Limb (tissue), 2 donors: ENCODE measurements around the gene STX18.

Experiments
- DNase-seq, 2 donors: peaks; one replicate each; pipeline ENCODE4 v3.0.0-alpha.2; 2016; ENCODE audit errors: extremely low spot score in 2 of 2

STX18 gene

DNA sequence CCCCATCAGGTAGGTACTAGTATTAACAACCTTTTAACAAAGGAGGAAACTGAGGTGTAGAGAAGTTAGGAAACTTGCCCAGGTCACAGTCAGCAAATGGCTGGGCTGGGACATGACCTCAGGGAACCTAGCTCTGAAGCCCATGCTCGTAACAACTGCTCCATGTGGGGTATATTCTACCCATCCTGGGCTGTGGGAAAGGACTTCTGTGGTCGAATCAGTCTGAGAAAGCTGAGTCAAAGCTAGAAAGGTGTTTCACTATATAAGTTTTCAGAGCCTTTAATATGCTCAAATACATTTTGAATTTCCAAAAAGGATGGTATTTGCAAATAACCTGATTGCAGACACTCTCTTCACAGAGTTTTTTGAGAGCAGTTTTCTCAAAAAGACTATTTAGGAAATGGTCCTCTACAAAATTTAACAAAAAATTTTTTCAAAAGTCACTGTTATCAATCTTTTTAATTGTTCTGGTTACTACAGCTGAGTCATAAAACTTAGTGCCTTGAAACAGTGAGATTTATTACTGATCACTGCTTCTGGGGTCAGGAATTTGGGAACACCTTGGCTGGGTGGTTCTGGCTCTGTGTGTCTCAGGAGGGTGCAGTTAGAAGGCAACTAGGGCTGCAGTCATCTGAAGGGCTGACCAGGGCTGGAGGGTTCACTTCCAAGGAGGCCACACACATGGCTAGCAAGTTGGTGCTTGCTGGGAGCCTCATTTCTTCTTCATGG lies 101.4 kb downstream of the STX18 start:
- no peak for DNase-seq

DNA sequence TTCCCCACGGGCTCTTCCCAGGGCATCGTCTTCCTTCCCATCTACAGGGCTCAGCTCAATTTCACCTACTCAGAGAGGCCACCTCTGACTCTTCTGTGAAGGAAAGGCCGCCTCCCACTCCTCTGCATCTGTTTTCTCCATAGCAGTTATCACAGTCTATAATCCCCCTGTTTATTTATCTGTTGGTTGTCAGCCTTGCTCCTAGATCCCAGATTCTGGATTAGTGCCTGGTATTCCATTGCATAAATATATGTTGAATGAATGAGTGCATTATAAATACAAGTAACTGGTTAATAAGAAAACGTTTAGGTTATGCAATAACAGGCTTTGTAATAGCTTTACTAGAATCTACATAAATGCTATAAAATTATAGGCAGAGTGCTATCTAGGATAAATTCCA lies 102.1 kb downstream of the STX18 start:
- DNase-seq: no peak

DNA sequence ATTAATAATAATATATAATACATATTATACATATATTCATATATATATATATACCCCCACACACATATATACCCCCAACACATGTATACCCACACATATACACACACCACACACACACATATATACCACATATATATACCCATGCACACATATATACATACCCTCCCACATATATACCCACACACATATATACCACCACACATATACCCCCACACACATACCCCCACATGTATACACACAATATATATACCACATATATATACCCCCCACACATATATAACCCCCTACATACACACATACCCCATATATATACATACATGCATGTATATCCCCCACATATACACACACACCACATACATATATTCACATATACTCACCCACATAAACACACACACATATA lies 103.0 kb downstream of the STX18 start:
- no peak for DNase-seq

DNA sequence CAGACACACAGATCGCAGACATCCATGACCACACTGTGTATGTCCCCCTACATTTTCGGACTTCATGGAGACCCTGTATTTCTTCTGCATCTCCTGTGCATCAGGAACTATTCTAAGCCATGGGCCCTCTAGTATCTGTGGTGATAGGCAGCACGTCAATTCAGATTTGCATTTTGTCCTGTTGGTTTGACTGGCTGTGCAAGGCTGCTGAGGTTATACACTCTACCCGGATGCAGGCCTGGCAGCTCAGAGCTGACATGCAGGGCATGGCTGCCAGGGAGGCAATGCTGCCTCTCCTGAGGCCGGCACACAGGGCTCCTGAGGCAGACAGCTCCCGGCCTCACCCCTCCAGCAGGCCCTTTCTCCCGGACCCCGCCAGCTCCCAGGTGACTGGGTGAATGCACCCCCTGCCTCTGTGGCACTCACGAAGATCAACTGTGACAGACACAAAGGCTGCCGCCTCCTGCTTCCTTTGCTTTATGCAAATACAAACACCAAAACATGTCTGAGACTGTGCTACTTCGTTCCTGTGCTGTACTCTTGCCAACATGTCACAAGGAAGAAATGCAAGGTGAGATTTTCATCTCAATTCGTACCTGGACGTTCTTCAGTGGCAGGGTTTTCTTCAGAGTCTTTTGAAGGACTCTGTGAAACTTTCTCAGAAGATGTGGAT lies 103.9 kb downstream of the STX18 start:
- no peak for DNase-seq

DNA sequence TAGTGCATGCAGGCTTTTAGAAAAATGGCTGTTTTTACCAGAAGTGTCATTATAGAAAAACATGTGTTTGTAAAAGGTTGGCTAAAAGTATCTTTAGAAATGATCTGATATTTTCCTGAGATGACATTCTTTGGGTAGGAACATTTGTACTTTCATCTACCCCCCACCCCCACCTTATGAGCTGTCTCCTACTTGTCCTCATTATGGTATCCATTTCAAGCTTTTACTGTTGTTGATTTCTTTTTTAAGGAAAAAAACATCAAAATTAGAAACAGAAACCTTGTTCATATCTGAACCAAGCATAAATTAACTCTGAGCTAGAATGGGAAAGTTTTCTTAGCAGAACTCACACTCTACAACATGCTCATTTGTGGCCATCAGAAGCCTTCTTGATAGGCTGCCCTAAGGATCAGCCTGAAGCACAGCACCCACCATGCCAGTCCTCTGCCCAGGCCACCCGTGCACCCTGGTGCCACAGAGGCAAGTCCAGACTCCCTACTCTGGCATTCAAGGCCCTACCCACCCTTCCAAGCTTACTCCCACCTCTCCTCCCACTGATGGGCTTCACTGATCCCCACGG lies 105.5 kb downstream of the STX18 start:
- no peak for DNase-seq

DNA sequence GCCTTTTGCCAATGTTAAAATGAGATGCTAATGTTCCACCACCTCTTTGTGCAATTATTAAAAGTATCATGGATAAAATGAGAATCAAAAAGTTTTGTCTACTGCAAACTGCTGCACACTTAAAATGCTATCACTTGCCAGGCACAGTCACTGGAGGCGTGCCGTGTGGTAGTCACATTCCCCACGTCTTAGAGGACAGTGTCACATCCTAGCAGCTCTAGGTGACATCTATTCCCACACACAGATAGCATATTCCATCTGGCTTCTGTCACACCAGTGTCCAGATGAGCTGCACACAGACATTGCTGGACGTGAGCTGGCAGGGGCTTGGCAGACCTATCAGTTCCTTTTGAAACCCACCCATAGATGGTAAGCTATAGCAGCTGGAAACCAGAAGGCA lies 107.9 kb downstream of the STX18 start:
- DNase-seq: no peak

DNA sequence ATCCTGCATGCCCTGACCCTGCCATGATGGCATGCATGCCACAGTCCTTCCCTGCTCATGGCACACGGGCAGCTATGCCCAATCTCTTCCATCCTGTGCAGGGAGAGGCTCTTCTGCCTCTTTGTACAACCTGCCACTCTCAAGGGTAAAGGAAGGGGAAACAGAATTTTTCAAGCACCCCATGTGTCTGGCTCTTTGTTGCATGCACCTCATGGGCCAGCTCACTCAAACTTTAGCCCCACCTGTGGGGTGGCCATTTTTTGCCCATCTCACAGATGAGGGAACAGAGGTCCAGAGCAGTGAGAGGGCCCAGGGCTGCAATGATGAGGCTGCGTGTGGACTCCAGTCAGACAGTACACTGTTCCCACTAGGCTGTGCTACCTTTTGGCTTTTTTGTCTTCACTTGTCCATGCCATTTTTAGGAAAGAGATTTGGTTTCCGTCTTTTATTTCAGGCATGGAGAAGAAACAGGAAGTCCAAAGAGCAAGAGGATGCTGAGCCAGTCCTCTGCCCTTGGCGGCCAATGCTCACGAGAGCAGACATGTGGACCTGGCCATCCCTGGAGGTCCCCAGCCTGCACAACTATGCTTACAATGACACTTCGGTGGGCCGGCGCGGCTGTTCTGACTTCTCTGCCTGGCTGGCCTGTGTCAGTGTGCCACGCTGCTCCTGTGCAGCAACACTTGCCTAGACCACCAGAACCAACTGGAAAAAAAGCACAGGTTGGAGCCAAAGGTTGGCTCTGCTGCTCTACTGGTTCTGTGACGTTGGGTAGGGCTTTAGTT lies 109.3 kb downstream of the STX18 start:
- DNase-seq: no peak

DNA sequence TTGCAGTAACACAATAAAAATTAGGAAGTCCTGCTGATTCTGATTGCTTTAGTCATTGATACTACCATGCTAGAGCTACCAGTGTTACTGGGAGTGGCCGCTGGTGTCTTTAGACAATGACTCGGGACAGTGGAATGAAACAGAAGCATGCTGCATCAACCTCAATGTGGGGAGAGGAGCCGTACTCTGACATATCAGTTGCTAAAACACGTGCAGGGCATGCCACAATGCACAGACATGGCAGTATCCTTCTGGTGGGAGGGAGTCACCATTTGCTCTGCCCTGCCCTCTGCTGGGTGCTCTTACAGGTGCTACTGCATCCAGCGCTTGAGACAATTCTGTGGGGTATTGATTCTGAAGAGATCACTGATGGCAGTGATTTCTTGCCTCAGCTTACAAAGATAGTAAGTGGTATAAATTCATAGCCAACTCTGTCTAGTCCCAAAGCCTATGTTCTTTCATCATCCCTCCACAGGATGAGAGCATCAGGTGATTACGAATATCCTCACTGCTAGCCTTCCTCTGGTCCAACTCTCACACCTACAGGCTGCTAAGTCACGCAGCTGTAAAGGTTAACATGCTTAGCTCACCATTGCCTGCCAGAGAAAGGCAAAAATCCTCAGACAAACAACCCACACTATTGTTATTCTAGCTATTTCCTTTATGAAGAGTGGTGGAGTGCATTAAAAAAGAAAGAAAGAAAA lies 111.2 kb downstream of the STX18 start:
- DNase-seq: peak; percentile 27 to 57

DNA sequence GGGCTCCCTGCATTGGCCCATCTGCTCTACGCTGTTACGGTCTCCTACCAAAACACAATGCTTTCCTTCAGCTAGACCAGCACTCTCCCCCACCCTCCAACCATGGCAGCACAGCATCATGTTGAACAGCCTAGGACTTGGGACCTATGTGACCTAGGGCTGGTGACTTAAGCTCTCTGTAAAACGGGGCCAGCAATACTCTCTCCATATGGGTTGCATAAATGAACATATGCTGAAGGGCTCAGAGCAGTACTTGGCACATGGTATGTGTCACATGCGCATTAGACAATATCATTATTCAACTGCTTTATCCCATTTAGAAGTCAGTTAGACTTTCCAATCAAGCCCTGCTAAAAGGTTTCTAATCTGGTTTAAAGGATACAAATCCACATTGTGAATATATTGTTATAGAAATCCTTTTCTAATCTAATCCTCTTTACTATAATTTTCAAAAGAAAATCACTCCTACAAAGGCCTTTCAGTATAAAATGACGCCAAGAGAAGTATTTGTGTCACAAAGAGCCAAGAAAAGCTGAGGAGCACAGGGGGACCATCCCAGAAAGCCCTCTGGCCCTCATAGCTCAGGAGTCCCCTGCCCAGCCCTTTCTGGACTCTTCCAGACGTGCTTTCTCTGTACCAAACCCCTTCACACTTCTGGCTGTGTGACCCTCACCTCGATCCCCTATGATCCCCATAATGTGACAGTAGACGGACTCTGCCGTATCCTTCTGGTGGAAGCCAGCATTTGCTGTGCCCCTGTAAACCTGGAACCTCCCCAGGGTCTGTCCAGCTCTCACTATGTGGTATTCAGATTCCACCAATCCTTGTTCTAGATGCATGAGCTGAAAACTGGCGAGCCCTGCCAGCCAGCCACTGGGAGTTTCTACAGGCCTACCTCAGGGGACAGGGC lies 112.6 kb downstream of the STX18 start:
- DNase-seq: no peak

DNA sequence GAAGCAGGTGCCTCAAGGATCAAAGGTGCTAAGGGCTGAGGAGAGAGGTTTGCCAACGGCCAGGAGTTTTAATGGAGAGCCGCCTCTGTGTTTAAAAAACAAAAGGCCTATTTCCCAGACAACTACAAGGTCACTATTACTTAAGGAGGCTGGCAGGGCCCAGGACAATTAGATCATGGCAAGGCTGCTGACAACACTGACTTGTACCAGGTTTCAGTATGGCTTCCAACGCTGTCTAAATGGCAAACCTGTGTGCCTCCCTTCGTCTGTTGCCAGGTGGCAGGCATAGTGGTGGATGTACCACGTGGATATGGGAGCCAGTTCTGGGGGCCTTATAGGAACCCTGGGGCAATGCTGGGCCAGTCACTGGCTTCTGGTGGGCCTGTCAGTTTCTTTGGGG lies 114.0 kb downstream of the STX18 start:
- DNase-seq: no peak

DNA sequence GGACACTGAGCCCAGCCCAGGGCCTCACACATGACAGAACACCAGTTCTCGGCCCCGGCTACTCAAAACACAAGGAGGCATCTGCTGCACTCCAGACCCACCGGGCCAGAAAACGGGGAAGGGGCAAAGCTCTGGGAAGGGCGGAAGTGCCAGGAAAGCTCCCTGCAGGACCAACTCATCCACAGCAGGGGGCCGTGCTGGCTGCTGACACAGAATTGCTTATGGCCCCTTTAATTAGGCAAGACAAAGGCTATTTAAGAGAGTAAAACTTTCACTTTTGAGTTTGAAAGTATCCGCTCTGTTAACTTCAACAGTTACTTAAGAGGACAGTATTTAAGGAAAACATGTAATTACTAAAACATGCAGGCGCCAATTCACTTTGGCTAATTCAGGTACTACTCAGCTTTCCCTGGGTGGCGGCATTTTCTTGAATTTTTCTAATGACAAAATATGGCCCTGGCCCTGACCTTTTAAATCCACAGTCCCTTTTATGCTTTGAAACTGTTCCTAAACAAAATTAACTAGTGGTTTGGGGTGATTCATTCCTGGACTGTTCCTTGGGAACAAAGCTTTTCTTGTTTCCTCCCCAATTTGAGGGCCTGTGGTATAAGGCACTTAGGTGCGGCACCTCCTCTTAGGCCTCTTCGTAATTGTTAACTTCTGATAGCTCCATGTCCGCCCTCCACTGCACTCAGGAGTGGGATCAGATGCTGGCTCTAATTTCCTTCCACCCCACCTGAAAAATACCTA lies 114.6 kb downstream of the STX18 start:
- DNase-seq: no peak

DNA sequence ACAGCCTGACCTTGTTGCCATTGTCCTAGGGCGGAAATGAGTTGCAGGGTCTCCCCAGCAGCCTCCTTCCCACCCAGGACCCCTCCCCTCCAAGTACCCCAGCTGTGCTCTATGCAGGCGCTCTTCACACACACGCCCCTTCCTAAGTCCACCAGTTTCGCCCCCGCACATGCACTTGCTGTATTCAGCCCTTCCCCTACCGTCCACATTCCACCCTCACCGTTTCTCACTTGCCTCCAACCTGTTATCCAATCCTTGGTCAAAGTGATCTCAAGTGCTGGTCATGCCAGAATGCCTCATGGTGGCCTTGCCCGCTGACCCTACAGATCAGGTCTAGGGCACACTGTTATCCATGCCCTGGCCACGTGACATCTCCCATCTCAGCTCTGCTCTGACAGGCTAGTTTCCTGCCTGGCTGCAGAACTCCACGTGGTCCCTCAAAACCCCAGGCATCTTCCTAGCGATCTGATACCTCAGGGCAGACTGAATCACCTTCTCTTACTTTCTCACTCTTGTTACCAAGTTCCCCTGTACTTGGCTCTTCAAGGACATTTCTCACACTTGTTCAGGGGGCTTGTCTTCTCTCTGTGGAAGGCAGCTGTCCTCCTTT lies 115.2 kb downstream of the STX18 start:
- no peak for DNase-seq

DNA sequence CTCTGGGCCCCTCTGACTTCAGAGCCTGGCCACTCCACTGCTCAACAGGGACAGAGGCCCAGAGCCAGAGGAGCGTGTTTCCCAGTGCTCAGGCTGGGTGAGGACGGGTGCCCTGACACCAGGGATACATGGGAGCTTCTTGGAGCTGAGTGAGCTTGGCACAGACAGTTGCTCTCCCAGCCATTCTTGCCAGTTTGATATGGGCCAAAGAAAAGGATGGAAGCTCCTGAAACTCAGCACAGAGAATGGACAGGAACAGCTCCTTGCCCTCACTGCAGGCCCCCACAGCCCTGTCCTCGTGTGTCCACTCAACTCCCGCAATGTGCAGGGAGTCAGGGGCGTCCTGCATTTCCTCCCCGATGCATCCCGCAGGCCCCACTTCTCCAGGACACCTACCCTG lies 116.2 kb downstream of the STX18 start:
- no peak for DNase-seq

DNA sequence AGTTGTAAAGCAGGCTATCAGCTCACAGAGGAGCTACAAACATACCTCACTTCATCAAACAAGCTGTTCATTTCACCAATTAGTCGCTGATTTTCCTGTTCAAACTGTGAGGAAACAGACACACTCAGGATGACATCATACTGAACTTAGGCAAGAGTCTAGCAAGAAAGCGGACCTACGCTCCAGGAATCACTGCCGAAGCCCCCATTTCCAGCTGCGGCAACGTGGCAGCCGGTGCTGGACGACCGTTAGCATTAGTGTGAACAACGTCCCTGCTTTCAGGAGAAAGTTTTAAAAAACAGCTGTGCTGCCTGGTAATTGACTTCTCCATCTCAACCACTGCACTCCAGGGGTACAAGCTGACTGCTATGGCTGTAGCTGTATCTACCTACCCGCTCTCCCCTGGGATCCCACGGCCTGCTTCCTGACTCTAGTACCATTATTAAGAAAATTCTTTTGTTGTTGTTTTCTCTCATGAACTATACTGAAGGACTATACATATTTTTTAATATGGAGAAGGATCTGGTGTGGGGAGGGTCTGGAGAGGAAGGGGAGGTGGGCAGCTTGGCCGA lies 116.6 kb downstream of the STX18 start:
- no peak for DNase-seq

DNA sequence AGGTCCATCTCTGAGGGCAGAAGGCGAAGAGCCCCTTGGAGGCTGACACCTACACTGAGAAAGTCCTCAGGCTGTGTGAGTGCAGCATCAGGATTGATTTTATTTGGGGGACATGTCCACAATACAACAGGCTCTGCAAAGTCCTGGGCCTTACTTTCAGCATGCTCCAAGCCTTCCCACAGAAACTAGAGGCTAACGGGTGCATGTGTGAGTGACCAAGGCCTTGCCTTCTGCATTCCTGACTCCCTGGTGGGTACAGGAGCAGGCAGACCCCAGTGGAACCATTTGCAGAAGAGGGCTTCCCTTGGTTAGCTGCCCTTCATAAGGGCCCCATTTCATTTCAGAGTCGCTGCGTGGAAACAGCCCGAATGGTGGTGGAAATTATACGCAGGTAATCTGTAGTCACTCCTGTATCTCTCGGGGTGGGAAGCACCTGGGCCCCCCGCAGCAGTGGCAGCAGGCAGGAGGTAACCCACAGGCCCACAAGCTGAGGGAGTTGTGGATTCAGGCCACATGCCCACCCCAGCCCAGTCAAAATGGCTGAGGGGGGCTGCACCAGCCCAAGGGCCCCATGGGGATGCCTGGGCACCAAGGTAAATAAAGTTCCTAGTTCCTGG lies 117.2 kb downstream of the STX18 start:
- DNase-seq: no peak

DNA sequence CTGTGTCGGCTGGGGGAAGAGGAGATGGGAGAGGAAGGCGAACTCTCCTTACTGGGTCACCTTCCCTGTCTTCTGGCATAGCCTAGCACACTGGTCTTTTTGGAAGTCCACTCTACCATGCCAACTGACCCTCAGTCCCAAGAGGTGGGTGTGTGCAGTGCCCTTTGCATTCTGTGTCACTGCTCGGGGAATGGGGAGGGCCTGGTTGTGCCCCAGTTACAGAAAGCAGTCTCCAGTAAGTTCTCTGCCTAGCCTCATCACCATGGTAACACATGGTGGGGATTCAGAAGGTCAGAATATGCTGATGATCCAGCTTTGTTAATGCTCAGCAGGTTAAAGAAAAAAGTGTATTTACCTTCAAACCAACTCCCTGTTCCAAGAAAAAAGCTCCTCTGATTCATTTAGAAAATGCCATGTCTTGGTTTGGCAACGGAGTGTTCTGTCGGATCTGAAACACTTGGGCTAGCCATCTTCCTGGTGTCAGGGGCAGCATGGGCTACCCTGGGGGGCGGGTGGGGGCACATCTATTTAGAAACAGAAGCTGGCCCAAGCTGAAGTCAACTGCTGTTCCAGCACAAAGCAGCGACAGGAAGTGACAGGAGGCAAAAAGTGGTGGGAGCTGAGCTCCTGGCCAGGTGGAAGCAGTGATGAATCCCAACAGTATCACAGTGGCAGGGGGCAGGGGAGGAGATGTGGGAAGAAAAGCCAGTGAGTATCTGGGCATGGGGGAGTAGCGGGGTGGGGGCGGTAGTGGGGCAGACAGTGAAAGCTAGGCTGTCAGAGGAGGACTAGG lies 117.9 kb downstream of the STX18 start:
- DNase-seq: no peak

DNA sequence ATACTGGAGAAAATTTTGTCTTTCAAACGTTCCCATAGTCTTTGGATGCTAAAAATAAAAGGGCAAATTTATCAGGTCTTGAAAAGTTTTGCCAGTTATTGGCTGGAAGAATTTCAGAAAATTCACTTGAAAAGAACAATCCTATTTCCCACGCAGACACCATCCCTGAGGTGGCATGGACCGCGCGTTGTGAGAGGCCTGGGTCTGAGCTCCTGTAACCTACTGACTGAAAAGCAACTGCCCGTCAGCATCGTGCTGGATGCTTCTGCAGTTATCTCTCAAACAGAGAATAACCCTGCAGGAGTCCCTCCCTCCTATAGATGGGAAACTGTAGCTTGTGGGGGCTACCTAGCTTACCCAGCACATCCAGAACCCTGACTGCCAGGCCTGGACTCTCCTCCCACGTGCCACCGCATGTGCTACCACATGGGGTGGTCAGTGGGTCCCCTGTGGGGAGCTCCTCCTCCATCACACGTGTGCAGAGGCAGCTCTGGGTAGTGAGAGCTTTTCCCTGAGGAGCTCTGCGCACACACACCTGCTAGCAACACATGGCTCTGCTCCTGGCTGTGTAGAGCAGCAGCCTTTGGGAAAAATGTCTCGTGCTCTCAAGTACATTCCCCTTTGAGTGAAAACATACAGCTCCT lies 118.9 kb downstream of the STX18 start:
- no peak for DNase-seq
